Neural cell (in vitro differentiated cells): ENCODE results near the gene ST6GALNAC4.

Experiments
- EZH2 ChIP-seq: fragments of 200-600, 300-800 bp; shearing (Covaris generic), sonication (generic); IDR thresholded peaks from 2 replicates; pipeline ENCODE4 v1.6.1; 2014; ENCODE audit warnings: antibody characterized with exemption, low read length, borderline replicate concordance, mild to moderate bottlenecking; ENCODE audit not compliant: insufficient read depth, poor library complexity, severe bottlenecking
- MXI1 ChIP-seq: fragments of 450-650 bp; conservative IDR thresholded peaks from 2 replicates; pipeline ENCODE4 v1.6.1; 2014; ENCODE audit warnings: antibody characterized with exemption, mild to moderate bottlenecking; ENCODE audit not compliant: poor library complexity, severe bottlenecking
- POLR2AphosphoS5 ChIP-seq: IDR thresholded peaks from 2 replicates; pipeline ENCODE4 v1.6.1; 2012
- TAF1 ChIP-seq: IDR thresholded peaks from 2 replicates; pipeline ENCODE4 v1.6.1; 2012; ENCODE audit warnings: low read depth
- TF ChIP-seq, protein P1 (sequence below): fragments of 450-650 bp; IDR thresholded peaks from 2 replicates; pipeline ENCODE4 v1.5.1; 2014; ENCODE audit warnings: antibody characterized with exemption, mild to moderate bottlenecking, moderate library complexity; ENCODE audit not compliant: poor library complexity, severe bottlenecking
- TF ChIP-seq, protein P2 (sequence below): IDR thresholded peaks from 2 replicates; pipeline ENCODE4 v1.6.1; 2012; ENCODE audit warnings: borderline replicate concordance

DNA sequence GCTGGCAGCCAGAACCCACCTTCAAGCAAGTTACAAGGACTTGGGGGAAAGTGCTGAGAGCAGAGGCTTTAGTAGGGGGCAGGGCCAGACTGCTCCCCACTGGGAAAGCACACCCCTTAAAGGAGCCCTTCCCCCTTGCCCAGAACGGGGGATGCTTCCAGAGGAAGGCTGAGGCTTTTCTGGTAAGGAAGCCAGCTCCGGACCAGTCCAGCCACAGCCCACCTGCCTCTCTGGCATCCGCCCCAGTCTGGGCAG, 25.0 kb upstream of the ST6GALNAC4 start:
- TF ChIP-seq, protein P1, sequence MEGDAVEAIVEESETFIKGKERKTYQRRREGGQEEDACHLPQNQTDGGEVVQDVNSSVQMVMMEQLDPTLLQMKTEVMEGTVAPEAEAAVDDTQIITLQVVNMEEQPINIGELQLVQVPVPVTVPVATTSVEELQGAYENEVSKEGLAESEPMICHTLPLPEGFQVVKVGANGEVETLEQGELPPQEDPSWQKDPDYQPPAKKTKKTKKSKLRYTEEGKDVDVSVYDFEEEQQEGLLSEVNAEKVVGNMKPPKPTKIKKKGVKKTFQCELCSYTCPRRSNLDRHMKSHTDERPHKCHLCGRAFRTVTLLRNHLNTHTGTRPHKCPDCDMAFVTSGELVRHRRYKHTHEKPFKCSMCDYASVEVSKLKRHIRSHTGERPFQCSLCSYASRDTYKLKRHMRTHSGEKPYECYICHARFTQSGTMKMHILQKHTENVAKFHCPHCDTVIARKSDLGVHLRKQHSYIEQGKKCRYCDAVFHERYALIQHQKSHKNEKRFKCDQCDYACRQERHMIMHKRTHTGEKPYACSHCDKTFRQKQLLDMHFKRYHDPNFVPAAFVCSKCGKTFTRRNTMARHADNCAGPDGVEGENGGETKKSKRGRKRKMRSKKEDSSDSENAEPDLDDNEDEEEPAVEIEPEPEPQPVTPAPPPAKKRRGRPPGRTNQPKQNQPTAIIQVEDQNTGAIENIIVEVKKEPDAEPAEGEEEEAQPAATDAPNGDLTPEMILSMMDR: no peak
- TF ChIP-seq POLR2AphosphoS5: no peak
- TF ChIP-seq, protein P2, sequence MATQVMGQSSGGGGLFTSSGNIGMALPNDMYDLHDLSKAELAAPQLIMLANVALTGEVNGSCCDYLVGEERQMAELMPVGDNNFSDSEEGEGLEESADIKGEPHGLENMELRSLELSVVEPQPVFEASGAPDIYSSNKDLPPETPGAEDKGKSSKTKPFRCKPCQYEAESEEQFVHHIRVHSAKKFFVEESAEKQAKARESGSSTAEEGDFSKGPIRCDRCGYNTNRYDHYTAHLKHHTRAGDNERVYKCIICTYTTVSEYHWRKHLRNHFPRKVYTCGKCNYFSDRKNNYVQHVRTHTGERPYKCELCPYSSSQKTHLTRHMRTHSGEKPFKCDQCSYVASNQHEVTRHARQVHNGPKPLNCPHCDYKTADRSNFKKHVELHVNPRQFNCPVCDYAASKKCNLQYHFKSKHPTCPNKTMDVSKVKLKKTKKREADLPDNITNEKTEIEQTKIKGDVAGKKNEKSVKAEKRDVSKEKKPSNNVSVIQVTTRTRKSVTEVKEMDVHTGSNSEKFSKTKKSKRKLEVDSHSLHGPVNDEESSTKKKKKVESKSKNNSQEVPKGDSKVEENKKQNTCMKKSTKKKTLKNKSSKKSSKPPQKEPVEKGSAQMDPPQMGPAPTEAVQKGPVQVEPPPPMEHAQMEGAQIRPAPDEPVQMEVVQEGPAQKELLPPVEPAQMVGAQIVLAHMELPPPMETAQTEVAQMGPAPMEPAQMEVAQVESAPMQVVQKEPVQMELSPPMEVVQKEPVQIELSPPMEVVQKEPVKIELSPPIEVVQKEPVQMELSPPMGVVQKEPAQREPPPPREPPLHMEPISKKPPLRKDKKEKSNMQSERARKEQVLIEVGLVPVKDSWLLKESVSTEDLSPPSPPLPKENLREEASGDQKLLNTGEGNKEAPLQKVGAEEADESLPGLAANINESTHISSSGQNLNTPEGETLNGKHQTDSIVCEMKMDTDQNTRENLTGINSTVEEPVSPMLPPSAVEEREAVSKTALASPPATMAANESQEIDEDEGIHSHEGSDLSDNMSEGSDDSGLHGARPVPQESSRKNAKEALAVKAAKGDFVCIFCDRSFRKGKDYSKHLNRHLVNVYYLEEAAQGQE: no peak
- no peak for TF ChIP-seq EZH2
- TF ChIP-seq TAF1: no peak
- TF ChIP-seq MXI1: no peak
